K562 (cell line): ENCODE measurements around the gene GCGR. TPM values are rescaled to one million over a fixed set of nuclear protein-coding genes. Genes with fewer than 3 reads are reported as not detected.

Source experiments
- ATAC-seq: fragments of 200-7000 bp; cut with Tn5 transposase; 3 replicates; pipeline ENCODE4 v1.9.1; 2020; ENCODE audit warnings: moderate library complexity
- BruUV-seq: library from RNA; stranded (reverse); fragments of 400-500 nt; replicated peaks from 2 replicates; lab custom pipeline; 2021; lab: Mats Ljungman, UMichigan
- CTCF ChIA-PET: fragments of 300-600 bp; formaldehyde crosslinking; extraction: SDS; loops from one replicate; lab custom pipeline; 2021; ENCODE audit warnings: low intra/inter-chr PET ratio; lab: Yijun Ruan, JAX
- POLR2A ChIA-PET: fragments of 300-600, 350-650 bp; sonication (Branson Sonifier 250); formaldehyde crosslinking; extraction: SDS; loops from one replicate; lab custom pipeline; 2021; ENCODE audit warnings: antibody characterized with exemption, inconsistent platforms; lab: Yijun Ruan, JAX
- DNase-seq, 4 experiments: peaks; one replicate each; pipeline versions ENCODE4 v3.0.0 to v3.0.0-alpha.2; 2011 to 2018; ENCODE audit warnings: low spot score in 3 of 4, mixed read lengths in 3 of 4; ENCODE audit errors: extremely low read depth in 1 of 4
- FAIRE-seq: peaks from 2 replicates; lab custom pipeline; 2011; peaks lifted over from hg19 to GRCh38; lab: Jason Lieb, UNC
- H2AFZ ChIP-seq: 2 replicates; pipeline ENCODE4 v1.6.0; 2011; ENCODE audit warnings: low read depth, low read length, control low read depth, inconsistent platforms
- H3K27ac ChIP-seq: fragments of 200-600 bp; 3 replicates; pipeline ENCODE4 v1.8.0; 2011; ENCODE audit warnings: low read depth, mild to moderate bottlenecking, control low read depth, inconsistent platforms, low read length, moderate library complexity, mixed read lengths; ENCODE audit errors: extremely low read depth
- H3K27me3 ChIP-seq, 2 experiments: fragments of 300-600 bp in 1 of 2; 2 replicates in 1 of 2; 3 replicates in 1 of 2; pipeline versions ENCODE4 v1.6.0 to v1.8.0; 2011; ENCODE audit warnings: inconsistent platforms in 2 of 2, low read length in 2 of 2, mild to moderate bottlenecking in 1 of 2, mixed read lengths in 1 of 2, moderate library complexity in 1 of 2; ENCODE audit not compliant: control insufficient read depth in 2 of 2, insufficient read depth in 2 of 2
- H3K36me3 ChIP-seq: fragments of 300-600 bp; 3 replicates; pipeline ENCODE4 v1.8.0; 2011; ENCODE audit warnings: mild to moderate bottlenecking, low read length, inconsistent platforms; ENCODE audit not compliant: control insufficient read depth, insufficient read depth
- H3K4me1 ChIP-seq, 2 experiments: fragments of 200-600 bp in 1 of 2; replicated peaks in 1 of 2; 2 replicates in 1 of 2; 3 replicates in 1 of 2; pipeline versions ENCODE4 v1.5.1 to v1.8.0; 2011; ENCODE audit warnings: inconsistent platforms in 2 of 2, low read length in 2 of 2, mild to moderate bottlenecking in 1 of 2, mixed read lengths in 1 of 2, moderate library complexity in 1 of 2; ENCODE audit not compliant: control insufficient read depth in 2 of 2, insufficient read depth in 2 of 2
- H3K4me2 ChIP-seq: 2 replicates; pipeline ENCODE4 v1.6.1; 2011; ENCODE audit warnings: low read length, control low read depth, inconsistent platforms, mixed read lengths; ENCODE audit not compliant: insufficient read depth
- H3K4me3 ChIP-seq: fragments of 200-600 bp; sonication (generic), shearing (Covaris generic); 2 replicates; pipeline ENCODE4 v1.5.1; 2016; ENCODE audit warnings: control low read depth, inconsistent platforms
- H3K79me2 ChIP-seq: fragments of 200-600 bp; 3 replicates; pipeline ENCODE4 v1.8.0; 2011; ENCODE audit warnings: low read length, inconsistent platforms; ENCODE audit not compliant: control insufficient read depth, insufficient read depth
- H3K9ac ChIP-seq, 2 experiments: 2 replicates each; pipeline versions ENCODE4 v1.6.0 to v1.6.1; 2011; ENCODE audit warnings: low read depth in 2 of 2, low read length in 2 of 2, control low read depth in 1 of 2, inconsistent platforms in 1 of 2, mild to moderate bottlenecking in 1 of 2, mixed read lengths in 1 of 2; ENCODE audit not compliant: insufficient read depth in 1 of 2
- H3K9me1 ChIP-seq: one replicate; pipeline ENCODE4 v1.6.0; 2011; ENCODE audit warnings: inconsistent platforms, mild to moderate bottlenecking, low read length, moderate library complexity; ENCODE audit not compliant: control insufficient read depth, insufficient read depth
- H3K9me3 ChIP-seq: replicated peaks from 2 replicates; pipeline ENCODE4 v1.5.1; 2011; ENCODE audit warnings: low read depth, low read length, inconsistent platforms; ENCODE audit not compliant: control insufficient read depth, insufficient read depth
- H4K20me1 ChIP-seq: replicated peaks from 2 replicates; pipeline ENCODE4 v1.6.1; 2011; ENCODE audit warnings: low read length, inconsistent platforms, mixed read lengths; ENCODE audit not compliant: control insufficient read depth, insufficient read depth
- ATF1 ChIP-seq, 2 experiments: fragments of 450-650 bp in 1 of 2; IDR thresholded peaks; 2 replicates each; pipeline ENCODE4 v1.6.1; 2016; ENCODE audit warnings: missing compliant biosample characterization in 1 of 2, missing genetic modification characterization in 1 of 2
- HDAC2 ChIP-seq: fragments of 450-650 bp; IDR thresholded peaks from 2 replicates; pipeline ENCODE4 v1.6.1; 2016; ENCODE audit warnings: mild to moderate bottlenecking
- MCM5 ChIP-seq: fragments of 450-650 bp; IDR thresholded peaks from 2 replicates; pipeline ENCODE4 v1.6.1; 2016; ENCODE audit warnings: low read depth
- NFIC ChIP-seq: fragments of 450-650 bp; IDR thresholded peaks from 2 replicates; pipeline ENCODE4 v1.6.1; 2017; ENCODE audit warnings: mild to moderate bottlenecking, inconsistent platforms
- PCBP1 ChIP-seq: fragments of 200-400 bp; formaldehyde crosslinking; IDR thresholded peaks from 2 replicates; pipeline ENCODE4 v1.6.1; 2018; ENCODE audit warnings: mild to moderate bottlenecking, low read depth, low read length; ENCODE audit not compliant: poor library complexity, severe bottlenecking
- POLR2G ChIP-seq: fragments of 200-400 bp; formaldehyde crosslinking; IDR thresholded peaks from 2 replicates; pipeline ENCODE4 v1.6.1; 2017; ENCODE audit warnings: low read depth, mild to moderate bottlenecking, antibody characterized with exemption, low read length, moderate library complexity
- SMARCB1 ChIP-seq: IDR thresholded peaks from 2 replicates; pipeline ENCODE4 v1.6.1; 2011; ENCODE audit warnings: improper control_type of control experiment, low read depth; ENCODE audit not compliant: insufficient read length
- WGBS: fragments of 100-300 bp; shearing (Covaris generic); methylation state at CpG from one replicate; pipeline ENCODE4 v1.1.6; 2016; ENCODE audit warnings: low coverage, mixed read lengths; ENCODE audit not compliant: insufficient coverage; ENCODE audit errors: missing lambda C conversion rate; 5-methylcytosine and 5-hydroxymethylcytosine counted together
- in situ Hi-C: fragments of 300-500 bp; cut with MboI; formaldehyde crosslinking; loops from 4 replicates; pipeline ENCODE4 v1.15.0; 2018; ENCODE audit warnings: inconsistent platforms, mixed read lengths
- intact Hi-C: fragments of 100-400 bp; cut with micrococcal nuclease; formaldehyde crosslinking; loops from 2 replicates; pipeline ENCODE4 v1.14.2; 2022
- polyA plus RNA-seq, 8 experiments: library from polyadenylated mRNA; depleted of rRNA in 4 of 8; stranded (reverse) in 5 of 8; unstranded in 3 of 8; fragments of >200 nt; fragmentation: Nextera tagmentation in 2 of 8; fragmentation: Illumina TruSeq in 1 of 8; extraction: Ambion mirVana in 2 of 8; extraction: Trizol in 1 of 8; gene quantifications; 2 replicates each; pipeline versions ENCODE4 v1.2.1 to v1.2.3, GENCODE V29; 2011 to 2014; ENCODE audit warnings: inconsistent platforms in 1 of 8, missing spikeins in 1 of 8
- total RNA-seq, 7 experiments: library from RNA; depleted of rRNA in 6 of 7; stranded (reverse); fragments of >200 nt in 6 of 7; fragmentation: Illumina TruSeq in 2 of 7; extraction: Trizol in 2 of 7; gene quantifications; 2 replicates each; pipeline versions ENCODE4 v1.2.1 to v1.2.3, GENCODE V29; 2011 to 2021; ENCODE audit warnings: low replicate concordance in 1 of 7

GCGR gene
- total and polyA plus RNA-seq, 9 of the 15 experiments (the other 6 are each of a cell fraction or from before 2014, with no cell fraction given) = not detected

DNA sequence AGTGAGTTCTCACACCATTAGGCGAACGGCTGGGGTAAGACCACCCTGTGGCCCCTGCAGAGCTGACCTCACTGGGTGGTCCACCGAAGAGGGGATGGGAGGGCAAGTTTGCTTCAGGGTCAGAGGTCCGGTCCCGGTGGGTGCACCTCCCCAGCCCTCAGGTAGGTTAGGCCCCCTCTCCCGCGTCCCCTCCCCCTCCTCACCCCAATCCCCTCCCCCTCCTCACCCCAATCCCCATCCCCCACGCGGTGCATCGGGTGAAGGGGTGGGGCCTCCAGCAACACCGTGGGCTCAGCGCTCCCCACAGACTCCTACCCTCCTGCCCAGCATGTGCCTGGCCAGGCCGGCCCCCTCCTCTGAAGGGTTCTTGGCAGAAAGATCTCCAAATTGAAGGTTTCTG lies 15.8 kb downstream of the GCGR start:
- FAIRE-seq = no peak
- H3K9me1 ChIP-seq = no peaks in the 10 kb centered on the region
- H2AFZ ChIP-seq = no peak overlapping the region
- 61% methylated on average over 4 of the region's 13 CpGs for whole genome bisulfite sequencing
- intact Hi-C loops = loop anchor here (5.0 kb wide), 1 partner anchor 43 kb away; the partner anchor contains the start of gene P4HB
- peak; percentile 83 for TF ChIP-seq PCBP1
- TF ChIP-seq SMARCB1 = no peak
- no peaks in the 10 kb centered on the region for H3K27me3 ChIP-seq
- H3K27ac ChIP-seq = no peak overlapping the region
- H3K36me3 ChIP-seq = no peaks in the 10 kb centered on the region
- no peak for ATAC-seq
- H3K79me2 ChIP-seq = no peaks in the 10 kb centered on the region
- in situ Hi-C loops = no loop called here
- peaks cover 21 to 67% of the 10 kb centered on the region in 2 experiments for H3K4me1 ChIP-seq
- BruUV-seq = no TSS peak
- no peak overlapping the region for H3K4me3 ChIP-seq
- H3K9me3 ChIP-seq = no peaks in the 10 kb centered on the region
- CTCF ChIA-PET = no interaction called here
- POLR2A ChIA-PET = no interaction called here
- DNase-seq = no peak
- no peak overlapping the region for H3K9ac ChIP-seq
- H3K4me2 ChIP-seq = no peak overlapping the region
- H4K20me1 ChIP-seq = no peaks in the 10 kb centered on the region

DNA sequence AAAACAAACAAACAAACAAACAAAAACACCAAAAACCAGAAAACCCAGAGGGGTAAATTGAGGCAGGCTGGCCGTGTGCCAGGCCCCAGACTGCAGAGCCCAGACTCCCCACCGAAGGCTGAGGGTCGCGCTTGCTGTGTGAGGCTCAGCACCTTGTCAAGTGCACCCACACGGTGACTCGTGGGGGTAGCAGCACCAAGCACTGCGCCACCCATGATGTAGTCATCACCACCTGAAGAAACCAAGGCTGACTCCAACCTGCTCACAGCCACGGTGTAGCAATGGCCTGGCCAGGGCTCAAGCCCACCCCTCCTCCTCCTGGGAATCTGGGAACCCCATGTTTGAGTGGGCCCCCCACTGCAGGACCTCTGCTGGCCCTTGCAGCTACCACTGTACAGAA lies 17.2 kb downstream of the GCGR start:
- peaks cover 21 to 73% of the 10 kb centered on the region in 2 experiments for H3K4me1 ChIP-seq
- intact Hi-C loops (loop anchor here (5.0 kb wide), 1 partner anchor 41 kb away; the partner anchor contains the start of gene P4HB), in situ Hi-C loops (no loop called here)
- H3K9ac ChIP-seq = peak overlapping the region; percentile 69 to 93; a peak in 3 of 4 replicates
- CTCF ChIA-PET = no interaction called here
- peak overlapping the region; percentile 67; the same call in 1 of the 2 replicates for H3K4me2 ChIP-seq
- WGBS = 56% methylated on average over 8 of the region's 8 CpGs
- H4K20me1 ChIP-seq = no peaks in the 10 kb centered on the region
- no peaks in the 10 kb centered on the region for H3K9me3 ChIP-seq
- no peak for DNase-seq
- H3K4me3 ChIP-seq = no peak overlapping the region
- H3K36me3 ChIP-seq = no peaks in the 10 kb centered on the region
- 0 out of 2 replicates have a peak, but pooled peaks have one; percentile 4 for TF ChIP-seq POLR2G
- TF ChIP-seq HDAC2 = no peak
- TF ChIP-seq MCM5 = no peak
- TF ChIP-seq ATF1 (CRISPR knock-in tag; IDR thresholded peaks at IDR 0.05) = 0 out of 2 replicates have a peak, but pooled peaks have one; percentile 3
- TF ChIP-seq ATF1 (tag; IDR thresholded peaks at IDR 0.05) = no peak
- peak; percentile 66 for TF ChIP-seq NFIC
- TF ChIP-seq, all 486 proteins: peak for 3
- Histone ChIP-seq H3K27ac (peak overlapping the region; percentile 84), H3K9me1 (no peaks in the 10 kb centered on the region), H3K79me2 (no peaks in the 10 kb centered on the region), H3K27me3 (no peaks in the 10 kb centered on the region), H2AFZ (peak overlapping the region; percentile 90)
- FAIRE-seq (no peak), ATAC-seq (no peak)
- BruUV-seq = no TSS peak
- POLR2A ChIA-PET = interaction anchor here (0.6 to 1.2 kb wide), 6 partner anchors 12 to 1072 kb away, joined by 3 to 4 read pairs (median 3); partner anchors contain the start of gene MCRIP1
